ENCODE data around the gene ISL2.

The ISL2 gene

DNA sequence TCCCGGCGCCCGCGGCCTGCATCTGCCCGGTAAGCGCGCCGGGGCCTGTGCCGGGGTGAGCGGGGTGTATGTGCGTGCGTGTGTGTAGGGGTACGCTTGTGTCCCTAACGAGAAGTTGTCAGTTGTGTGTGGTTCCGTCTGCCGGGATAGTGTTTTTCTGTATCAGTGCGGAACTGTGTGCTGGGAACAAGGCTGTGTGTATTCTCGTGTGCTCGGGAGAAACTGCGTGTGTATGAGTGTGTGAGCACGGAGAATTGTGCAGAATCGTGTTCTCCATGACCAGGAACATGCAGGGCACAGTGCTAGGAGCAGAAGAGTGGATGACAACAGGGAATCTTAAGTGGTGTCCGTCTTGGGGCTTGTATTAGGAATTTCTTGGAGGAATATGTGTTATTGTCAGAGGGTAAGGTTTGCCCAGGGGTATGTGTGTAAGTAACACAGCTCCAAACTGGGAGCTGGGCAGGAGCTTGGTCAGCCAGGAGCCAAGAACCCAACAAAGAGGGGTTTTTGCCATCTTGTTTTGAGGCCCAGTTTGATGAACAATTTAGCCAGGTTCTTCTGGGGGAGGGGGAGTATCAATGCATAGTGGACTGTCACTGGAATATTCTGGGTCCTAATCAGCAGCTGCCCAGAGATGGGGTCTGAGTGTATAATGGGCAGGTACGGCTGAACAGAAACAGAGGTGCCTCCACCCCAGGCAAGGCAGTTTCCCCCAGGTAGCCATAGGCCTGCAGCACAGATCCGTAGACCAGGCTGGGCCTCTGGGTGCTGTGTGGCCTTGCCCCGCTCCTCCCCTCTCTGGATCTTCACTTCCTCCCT, 2.1 kb downstream of the ISL2 start:
- peaks cover 11% of the 10 kb centered on the region; the same call in 1 of the 2 replicates for H3K36me3 ChIP-seq (ENCODE audit: insufficient read depth, low read length)
- no peak for DNase-seq (ENCODE audit: low read depth, low spot score)
- no peak overlapping the region for H3K4me3 ChIP-seq
- H3K9ac ChIP-seq (ENCODE audit: insufficient read length), result no peak overlapping the region
- no peak overlapping the region for H3K27ac ChIP-seq
- no peaks in the 10 kb centered on the region for H3K9me3 ChIP-seq (ENCODE audit: low read depth, low read length)
- TF ChIP-seq EZH2 (IDR thresholded peaks at IDR 0.05) (no peak), POLR2AphosphoS5 (IDR thresholded peaks at IDR 0.05; ENCODE audit: borderline replicate concordance, low read depth, low read length) (no peak), FOXP2 (optimal IDR thresholded peaks at IDR 0.05; ENCODE audit: control extremely low read depth, extremely low read length, insufficient read depth) (no peak)

DNA sequence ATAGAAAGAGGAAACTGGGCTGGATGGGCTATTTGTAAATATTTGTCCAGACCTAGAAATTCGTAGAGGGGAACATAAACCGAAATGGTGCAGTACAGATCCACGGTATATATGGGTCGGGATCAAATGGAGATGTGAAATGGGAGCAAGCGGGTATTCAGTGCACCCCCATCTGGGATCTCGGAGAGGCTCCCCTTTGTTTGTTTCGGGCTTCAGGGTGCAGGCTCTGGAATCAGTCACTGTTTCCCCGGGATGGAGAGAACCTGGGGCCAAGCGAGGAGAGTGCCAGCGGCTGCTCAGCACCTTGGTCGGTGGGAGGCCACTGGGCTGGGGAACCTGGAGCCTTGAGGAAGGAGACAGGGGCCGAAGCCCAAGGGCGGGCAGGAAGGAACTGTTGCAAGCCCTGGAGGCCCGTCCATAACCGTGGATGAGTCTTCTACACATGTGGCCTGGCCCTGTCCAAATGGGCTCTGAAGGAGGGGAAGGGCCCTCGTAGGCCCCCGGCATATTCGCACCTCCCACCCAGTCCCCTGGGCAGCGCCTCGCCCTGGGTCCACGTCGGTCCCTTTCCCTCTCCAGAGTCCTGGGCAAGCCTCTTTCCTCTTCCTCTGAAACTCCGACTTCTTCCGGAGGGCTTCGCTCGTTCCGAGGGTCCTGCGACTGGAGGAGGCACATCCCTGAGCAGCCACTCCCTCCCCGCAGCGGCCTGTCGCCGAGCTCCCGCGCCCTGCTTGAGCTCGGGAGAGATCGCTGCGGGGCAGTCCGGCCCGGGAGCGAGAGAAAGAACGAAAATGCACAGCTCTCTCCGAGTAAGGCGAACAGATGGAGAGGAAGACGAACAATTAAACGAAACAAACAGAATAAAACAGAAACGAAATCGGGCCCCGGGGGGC, 3.0 kb downstream of the ISL2 start:
- no peak for DNase-seq (ENCODE audit: low read depth, low spot score)
- H3K4me3 ChIP-seq, result no peak overlapping the region
- H3K9me3 ChIP-seq (ENCODE audit: low read depth, low read length), result no peaks in the 10 kb centered on the region
- H3K36me3 ChIP-seq (ENCODE audit: insufficient read depth, low read length), result peaks cover 11% of the 10 kb centered on the region; the same call in 1 of the 2 replicates
- H3K9ac ChIP-seq (ENCODE audit: insufficient read length), result no peak overlapping the region
- H3K27ac ChIP-seq, result no peak overlapping the region
- TF ChIP-seq FOXP2 (optimal IDR thresholded peaks at IDR 0.05; ENCODE audit: control extremely low read depth, extremely low read length, insufficient read depth) (no peak), POLR2AphosphoS5 (IDR thresholded peaks at IDR 0.05; ENCODE audit: borderline replicate concordance, low read depth, low read length) (no peak), EZH2 (IDR thresholded peaks at IDR 0.05) (no peak)

DNA sequence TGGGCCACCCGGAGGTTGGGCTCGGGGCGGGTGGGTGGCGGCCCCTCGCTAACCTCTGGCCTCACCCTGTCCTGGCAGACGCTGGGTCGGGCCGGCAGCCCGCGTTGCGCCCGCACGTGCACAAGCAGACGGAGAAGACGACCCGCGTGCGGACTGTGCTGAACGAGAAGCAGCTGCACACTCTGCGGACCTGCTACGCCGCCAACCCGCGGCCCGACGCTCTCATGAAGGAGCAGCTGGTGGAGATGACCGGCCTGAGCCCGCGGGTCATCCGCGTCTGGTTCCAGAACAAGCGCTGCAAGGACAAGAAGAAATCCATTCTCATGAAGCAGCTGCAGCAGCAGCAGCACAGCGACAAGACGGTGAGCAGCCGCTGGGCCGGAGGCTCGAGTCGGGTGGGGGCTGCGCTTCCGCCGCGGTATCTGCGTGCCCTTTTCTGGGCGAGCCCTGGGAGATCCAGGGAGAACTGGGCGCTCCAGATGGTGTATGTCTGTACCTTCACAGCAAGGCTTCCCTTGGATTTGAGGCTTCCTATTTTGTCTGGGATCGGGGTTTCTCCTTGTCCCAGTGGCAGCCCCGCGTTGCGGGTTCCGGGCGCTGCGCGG, 3.7 kb downstream of the ISL2 start:
- H3K4me3 ChIP-seq, result no peak overlapping the region
- H3K27ac ChIP-seq, result no peak overlapping the region
- TF ChIP-seq POLR2AphosphoS5 (IDR thresholded peaks at IDR 0.05; ENCODE audit: borderline replicate concordance, low read depth, low read length) (no peak), FOXP2 (optimal IDR thresholded peaks at IDR 0.05; ENCODE audit: control extremely low read depth, extremely low read length, insufficient read depth) (no peak), EZH2 (IDR thresholded peaks at IDR 0.05) (no peak)
- no peak for DNase-seq (ENCODE audit: low read depth, low spot score)
- no peak overlapping the region for H3K9ac ChIP-seq (ENCODE audit: insufficient read length)
- no peaks in the 10 kb centered on the region for H3K9me3 ChIP-seq (ENCODE audit: low read depth, low read length)
- peaks cover 11% of the 10 kb centered on the region; the same call in 1 of the 2 replicates for H3K36me3 ChIP-seq (ENCODE audit: insufficient read depth, low read length)

DNA sequence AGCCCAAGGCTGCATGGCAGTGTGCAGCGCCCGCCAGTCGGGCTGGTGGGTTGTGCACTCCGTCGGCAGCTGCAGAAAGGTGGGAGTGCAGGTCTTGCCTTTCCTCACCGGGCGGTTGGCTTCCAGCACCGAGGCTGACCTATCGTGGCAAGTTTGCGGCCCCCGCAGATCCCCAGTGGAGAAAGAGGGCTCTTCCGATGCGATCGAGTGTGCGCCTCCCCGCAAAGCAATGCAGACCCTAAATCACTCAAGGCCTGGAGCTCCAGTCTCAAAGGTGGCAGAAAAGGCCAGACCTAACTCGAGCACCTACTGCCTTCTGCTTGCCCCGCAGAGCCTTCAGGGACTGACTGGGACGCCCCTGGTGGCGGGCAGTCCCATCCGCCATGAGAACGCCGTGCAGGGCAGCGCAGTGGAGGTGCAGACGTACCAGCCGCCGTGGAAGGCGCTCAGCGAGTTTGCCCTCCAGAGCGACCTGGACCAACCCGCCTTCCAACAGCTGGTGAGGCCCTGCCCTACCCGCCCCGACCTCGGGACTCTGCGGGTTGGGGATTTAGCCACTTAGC, 4.3 kb downstream of the ISL2 start:
- Histone ChIP-seq H3K9me3 (ENCODE audit: low read depth, low read length) (no peaks in the 10 kb centered on the region), H3K9ac (ENCODE audit: insufficient read length) (no peak overlapping the region), H3K4me3 (no peak overlapping the region), H3K36me3 (ENCODE audit: insufficient read depth, low read length) (peaks cover 11% of the 10 kb centered on the region; the same call in 1 of the 2 replicates), H3K27ac (no peak overlapping the region)
- TF ChIP-seq POLR2AphosphoS5 (IDR thresholded peaks at IDR 0.05; ENCODE audit: borderline replicate concordance, low read depth, low read length) (no peak), FOXP2 (optimal IDR thresholded peaks at IDR 0.05; ENCODE audit: control extremely low read depth, extremely low read length, insufficient read depth) (no peak), EZH2 (IDR thresholded peaks at IDR 0.05) (no peak)
- DNase-seq (ENCODE audit: low read depth, low spot score), result no peak

- Histone ChIP-seq H3K27ac (no peak overlapping the region), H3K4me3 (no peak overlapping the region), H3K9ac (ENCODE audit: insufficient read length) (no peak overlapping the region), H3K36me3 (ENCODE audit: insufficient read depth, low read length) (peaks cover 11% of the 10 kb centered on the region; the same call in 1 of the 2 replicates), H3K9me3 (ENCODE audit: low read depth, low read length) (no peaks in the 10 kb centered on the region)
- TF ChIP-seq FOXP2 (optimal IDR thresholded peaks at IDR 0.05; ENCODE audit: control extremely low read depth, extremely low read length, insufficient read depth) (no peak), EZH2 (IDR thresholded peaks at IDR 0.05) (no peak), POLR2AphosphoS5 (IDR thresholded peaks at IDR 0.05; ENCODE audit: borderline replicate concordance, low read depth, low read length) (no peak)
- no peak for DNase-seq (ENCODE audit: low read depth, low spot score)
These were observed 4.9 kb downstream of the ISL2 start for GRCh38 chr15:76341366-76342057.

- H3K9ac ChIP-seq (ENCODE audit: insufficient read length), result no peak overlapping the region
- TF ChIP-seq EZH2 (IDR thresholded peaks at IDR 0.05) (no peak), POLR2AphosphoS5 (IDR thresholded peaks at IDR 0.05; ENCODE audit: borderline replicate concordance, low read depth, low read length) (no peak), FOXP2 (optimal IDR thresholded peaks at IDR 0.05; ENCODE audit: control extremely low read depth, extremely low read length, insufficient read depth) (no peak)
- no peak for DNase-seq (ENCODE audit: low read depth, low spot score)
- H3K36me3 ChIP-seq (ENCODE audit: insufficient read depth, low read length), result peaks cover 11% of the 10 kb centered on the region; the same call in 1 of the 2 replicates
- no peak overlapping the region for H3K4me3 ChIP-seq
- no peak overlapping the region for H3K27ac ChIP-seq
- no peaks in the 10 kb centered on the region for H3K9me3 ChIP-seq (ENCODE audit: low read depth, low read length)
These were observed 5.4 kb downstream of the ISL2 start for GRCh38 chr15:76342058-76342381.

- H3K4me3 ChIP-seq, result no peak overlapping the region
- TF ChIP-seq POLR2AphosphoS5 (IDR thresholded peaks at IDR 0.05; ENCODE audit: borderline replicate concordance, low read depth, low read length), result no peak
- TF ChIP-seq FOXP2 (optimal IDR thresholded peaks at IDR 0.05; ENCODE audit: control extremely low read depth, extremely low read length, insufficient read depth), result no peak
- TF ChIP-seq EZH2 (IDR thresholded peaks at IDR 0.05), result no peak
- no peak for DNase-seq (ENCODE audit: low read depth, low spot score)
- H3K27ac ChIP-seq, result no peak overlapping the region
- peaks cover 11% of the 10 kb centered on the region; the same call in 1 of the 2 replicates for H3K36me3 ChIP-seq (ENCODE audit: insufficient read depth, low read length)
- no peaks in the 10 kb centered on the region for H3K9me3 ChIP-seq (ENCODE audit: low read depth, low read length)
- no peak overlapping the region for H3K9ac ChIP-seq (ENCODE audit: insufficient read length)
These were observed 6.0 kb downstream of the ISL2 start for GRCh38 chr15:76342382-76343201.
